Measurements from ENCODE around the gene ZNF799.
"Not testable (repeated sequence)": the region's sequence is repeated elsewhere in the genome, so short reads cannot be mapped to it uniquely, and the experiment has no call there.

Gene ZNF799

DNA sequence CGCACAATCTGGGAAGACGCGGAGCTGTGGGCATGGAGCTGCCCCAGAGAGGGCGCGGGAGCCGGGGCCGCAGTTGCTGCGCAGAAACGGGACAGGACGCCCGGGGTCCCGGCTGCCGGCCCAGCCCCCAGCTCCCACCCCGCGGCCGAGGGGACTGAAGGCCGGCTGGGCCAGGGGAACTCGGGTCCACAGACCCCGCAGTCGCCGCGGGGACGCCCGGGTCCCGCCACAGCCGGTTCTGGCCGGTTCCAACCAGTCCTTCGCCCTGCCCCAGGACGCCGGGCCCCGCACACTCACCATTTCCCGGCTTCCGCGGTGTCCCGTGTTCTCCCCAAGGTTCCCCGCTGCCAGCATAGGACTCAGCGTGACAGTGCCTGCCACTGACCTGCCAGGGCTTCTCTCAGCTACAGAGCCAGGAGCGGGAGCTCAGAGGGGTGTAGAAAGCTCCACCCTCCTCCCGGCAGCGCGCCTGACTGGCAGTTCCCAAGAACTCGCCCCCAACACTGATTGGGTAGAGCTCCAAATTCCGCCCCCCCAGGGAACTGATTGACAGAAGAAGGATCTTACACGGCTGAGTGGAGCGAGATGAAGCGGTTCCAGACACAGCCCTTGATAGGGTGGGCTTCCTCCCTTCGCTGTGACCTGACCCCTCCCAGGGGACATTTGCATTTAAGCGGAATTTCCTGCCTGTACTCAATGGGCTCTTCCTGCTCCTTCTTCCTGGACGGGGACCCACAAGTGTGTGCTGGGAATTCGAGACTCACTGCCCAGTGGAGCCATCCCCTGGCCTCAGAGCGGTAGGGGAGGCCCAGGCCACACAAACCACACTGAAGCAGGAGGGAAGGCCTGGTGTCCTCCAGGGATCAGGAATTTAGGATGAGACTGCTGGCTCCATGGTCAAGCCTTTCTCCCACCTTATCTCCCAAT lies 35.6 kb downstream of the ZNF799 start, which contains the start of gene ZNF442:
ZNF442 (minus strand) TSS at position 448 of the 927 bp plus-strand sequence. CDS start 2,052 bp downstream, outside the sequence.
- DNase-seq (ENCODE audit: low read depth): peak; percentile 97
- peak within 1 kb of the TSS; percentile 91 for H3K4me3 ChIP-seq (ENCODE audit: low read depth, low read length)
- TF ChIP-seq, protein P1, sequence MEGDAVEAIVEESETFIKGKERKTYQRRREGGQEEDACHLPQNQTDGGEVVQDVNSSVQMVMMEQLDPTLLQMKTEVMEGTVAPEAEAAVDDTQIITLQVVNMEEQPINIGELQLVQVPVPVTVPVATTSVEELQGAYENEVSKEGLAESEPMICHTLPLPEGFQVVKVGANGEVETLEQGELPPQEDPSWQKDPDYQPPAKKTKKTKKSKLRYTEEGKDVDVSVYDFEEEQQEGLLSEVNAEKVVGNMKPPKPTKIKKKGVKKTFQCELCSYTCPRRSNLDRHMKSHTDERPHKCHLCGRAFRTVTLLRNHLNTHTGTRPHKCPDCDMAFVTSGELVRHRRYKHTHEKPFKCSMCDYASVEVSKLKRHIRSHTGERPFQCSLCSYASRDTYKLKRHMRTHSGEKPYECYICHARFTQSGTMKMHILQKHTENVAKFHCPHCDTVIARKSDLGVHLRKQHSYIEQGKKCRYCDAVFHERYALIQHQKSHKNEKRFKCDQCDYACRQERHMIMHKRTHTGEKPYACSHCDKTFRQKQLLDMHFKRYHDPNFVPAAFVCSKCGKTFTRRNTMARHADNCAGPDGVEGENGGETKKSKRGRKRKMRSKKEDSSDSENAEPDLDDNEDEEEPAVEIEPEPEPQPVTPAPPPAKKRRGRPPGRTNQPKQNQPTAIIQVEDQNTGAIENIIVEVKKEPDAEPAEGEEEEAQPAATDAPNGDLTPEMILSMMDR (conservative IDR thresholded peaks at IDR 0.05; ENCODE audit: low read depth, low read length): peak; percentile 87

DNA sequence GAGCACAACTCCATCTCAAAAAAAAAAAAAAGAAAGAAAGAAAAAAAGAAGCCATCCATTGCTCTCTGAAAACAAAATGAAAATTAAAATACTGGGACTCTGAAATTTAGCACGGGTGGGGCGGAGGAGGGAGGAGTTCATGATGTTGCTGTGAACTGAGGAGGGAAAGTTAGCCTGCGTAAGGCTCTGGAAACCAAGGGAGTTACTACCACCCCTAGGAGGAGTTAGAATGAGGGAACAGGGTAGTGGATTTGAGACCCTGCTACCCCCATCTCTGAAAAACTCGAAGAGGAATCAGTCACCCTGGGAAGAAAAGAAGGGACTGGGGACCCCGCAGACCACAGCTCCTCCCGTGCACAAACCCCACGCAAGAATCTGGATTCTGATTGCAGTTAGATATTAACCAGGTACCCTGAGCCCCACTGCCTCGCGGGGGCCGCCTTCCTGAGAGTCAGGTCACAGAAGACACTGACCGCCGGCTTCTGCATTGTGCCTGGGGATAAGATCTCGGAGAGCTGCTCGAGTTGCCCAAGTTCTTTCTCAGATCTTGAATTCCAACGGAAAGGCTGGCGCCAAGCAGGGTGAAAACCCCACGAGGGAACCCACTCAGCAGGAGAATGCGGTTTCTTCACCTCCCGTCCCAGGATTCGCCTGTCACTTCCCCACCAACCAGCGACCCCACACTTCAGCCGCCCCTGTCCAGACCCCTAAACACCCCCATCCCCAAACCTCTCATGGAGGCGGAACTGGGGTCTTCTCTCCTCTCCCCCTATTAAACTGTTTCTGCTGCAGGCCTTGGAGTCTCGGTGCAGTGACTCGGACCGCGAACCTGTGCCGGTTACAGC lies 36.5 kb downstream of the ZNF799 start:
- peak overlapping the region; percentile 91 for H3K4me3 ChIP-seq (ENCODE audit: low read depth, low read length)
- TF ChIP-seq, protein P1 (conservative IDR thresholded peaks at IDR 0.05; ENCODE audit: low read depth, low read length): no peak
- DNase-seq (ENCODE audit: low read depth): peak; percentile 30

DNA sequence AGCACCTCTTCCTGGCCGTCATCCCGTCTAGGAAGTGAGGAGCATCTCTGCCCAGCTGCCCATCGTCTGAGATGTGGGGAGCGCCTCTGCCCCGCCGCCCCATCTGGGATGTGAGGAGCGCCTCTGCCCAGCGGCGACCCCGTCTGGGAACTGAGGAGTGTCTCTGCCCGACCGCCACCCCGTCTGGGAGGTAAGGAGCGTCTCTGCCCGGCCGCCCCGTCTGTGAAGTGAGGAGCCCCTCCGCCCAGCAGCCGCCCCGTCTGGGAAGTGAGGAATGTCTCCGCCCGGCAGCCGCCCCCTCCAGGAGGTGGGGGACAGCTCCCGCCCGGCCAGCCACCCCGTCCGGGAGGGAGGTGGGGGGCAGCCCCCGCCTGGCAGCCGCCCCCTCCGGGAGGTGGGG lies 38.8 kb downstream of the ZNF799 start:
- not testable (repeated sequence) for H3K4me3 ChIP-seq (ENCODE audit: low read depth, low read length); DNase-seq (ENCODE audit: low read depth)

DNA sequence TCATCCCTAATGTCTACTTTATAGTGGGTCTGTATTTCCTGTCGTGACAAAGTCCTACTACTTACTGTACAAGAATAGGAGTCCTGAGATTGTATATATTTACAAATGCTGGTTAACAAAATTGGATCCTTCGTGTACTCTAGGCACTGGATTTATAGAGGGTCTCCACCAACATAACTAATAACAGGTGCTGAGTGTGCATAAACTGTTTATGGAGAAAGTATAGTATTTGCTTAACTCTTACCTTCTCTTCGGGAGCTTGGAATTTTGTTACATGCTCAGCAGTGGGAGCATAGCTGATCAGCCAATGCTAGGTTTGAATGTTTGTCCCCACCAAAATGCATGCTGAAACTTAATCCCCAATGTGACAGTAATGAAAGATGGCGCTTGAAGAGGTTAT lies 47.7 kb downstream of the ZNF799 start:
- no peak for DNase-seq (ENCODE audit: low read depth)
- TF ChIP-seq, protein P1 (conservative IDR thresholded peaks at IDR 0.05; ENCODE audit: low read depth, low read length): no peak
- no peak overlapping the region for H3K4me3 ChIP-seq (ENCODE audit: low read depth, low read length)

DNA sequence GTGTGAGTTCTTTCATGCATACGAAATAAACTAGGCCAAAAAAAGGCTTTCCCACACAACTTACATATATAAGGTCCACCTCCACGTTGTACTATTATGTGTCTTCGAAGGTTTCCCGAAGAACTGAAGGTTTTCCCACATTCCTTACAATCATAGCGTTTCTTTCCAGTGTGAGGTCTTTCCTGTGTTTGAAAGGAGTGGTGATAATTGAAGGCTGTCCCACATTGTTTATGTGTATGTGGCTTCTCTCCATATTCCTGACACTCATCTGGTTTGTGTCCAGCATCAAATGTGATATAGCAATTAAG lies 50.2 kb downstream of the ZNF799 start:
- TF ChIP-seq, protein P1 (conservative IDR thresholded peaks at IDR 0.05; ENCODE audit: low read depth, low read length): no peak
- H3K4me3 ChIP-seq (ENCODE audit: low read depth, low read length): no peak overlapping the region
- DNase-seq (ENCODE audit: low read depth): no peak

DNA sequence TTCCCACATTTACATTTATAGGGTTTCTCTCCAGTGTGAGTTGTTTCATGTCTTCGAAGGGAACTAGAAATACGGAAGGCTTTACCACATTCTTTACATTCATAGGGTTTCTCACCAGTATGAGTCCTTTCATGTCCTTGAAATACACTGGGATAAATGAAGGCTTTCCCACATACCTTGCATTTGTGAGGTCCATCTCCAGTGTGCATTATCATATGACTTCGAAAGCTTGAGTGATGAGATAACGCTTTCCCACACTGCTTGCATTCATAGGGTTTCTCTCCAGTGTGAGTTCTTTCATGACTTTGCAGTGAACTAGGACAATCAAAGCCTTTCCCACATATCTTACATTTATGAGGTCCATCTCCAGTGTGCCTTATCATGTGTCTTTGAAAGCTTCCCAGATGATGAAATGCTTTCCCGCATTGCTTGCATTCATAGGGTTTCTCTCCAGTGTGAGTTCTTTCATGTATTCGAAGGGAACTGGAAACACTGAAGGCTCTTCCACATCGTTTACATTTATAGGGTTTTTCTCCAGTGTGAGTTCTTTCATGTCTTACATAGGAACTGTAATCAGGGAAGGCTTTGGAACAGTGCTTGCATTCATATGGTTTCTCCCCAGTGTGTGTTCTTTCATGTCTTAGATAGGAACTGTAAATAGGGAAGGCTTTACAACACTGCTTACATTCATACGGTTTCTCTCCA lies 50.7 kb downstream of the ZNF799 start:
- no peak overlapping the region for H3K4me3 ChIP-seq (ENCODE audit: low read depth, low read length)
- TF ChIP-seq, protein P1 (conservative IDR thresholded peaks at IDR 0.05; ENCODE audit: low read depth, low read length): no peak
- no peak for DNase-seq (ENCODE audit: low read depth)

DNA sequence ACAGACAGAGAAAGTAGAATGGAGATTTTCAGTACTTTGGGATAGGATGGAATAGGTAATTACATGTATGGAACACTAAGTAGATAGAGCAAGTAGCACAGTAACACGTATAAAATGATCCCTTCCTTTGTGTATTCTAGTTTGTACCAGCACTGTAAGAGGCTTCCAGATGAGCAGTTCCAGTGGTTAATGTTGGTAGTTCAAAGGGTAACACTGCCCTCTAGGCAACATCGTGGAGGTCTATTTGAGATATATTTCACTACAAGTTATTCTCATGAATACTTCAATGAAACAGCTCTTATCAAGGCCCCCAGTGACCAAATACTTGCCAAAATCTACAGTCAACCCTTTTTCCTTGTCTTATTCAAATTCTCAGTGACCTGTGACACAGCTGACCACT lies 54.2 kb downstream of the ZNF799 start:
- no peak for DNase-seq (ENCODE audit: low read depth)
- H3K4me3 ChIP-seq (ENCODE audit: low read depth, low read length): no peak overlapping the region
- TF ChIP-seq, protein P1 (conservative IDR thresholded peaks at IDR 0.05; ENCODE audit: low read depth, low read length): no peak

Data from choroid plexus epithelial cell (primary cell).